Hematopoietic multipotent progenitor cell treated with erythropoietin and hydrocortisone succinate and interleukin-3 and kit ligand, for 8 days (in vitro differentiated cells): ENCODE results near the gene TMEM120B.
"Not testable (repeated sequence)": the region's sequence is repeated elsewhere in the genome, so short reads cannot be mapped to it uniquely, and the experiment has no call there.

Experiments used
- DNase-seq: peaks from one replicate; pipeline ENCODE4 v3.0.0-alpha.2; 2015

TMEM120B gene

DNA sequence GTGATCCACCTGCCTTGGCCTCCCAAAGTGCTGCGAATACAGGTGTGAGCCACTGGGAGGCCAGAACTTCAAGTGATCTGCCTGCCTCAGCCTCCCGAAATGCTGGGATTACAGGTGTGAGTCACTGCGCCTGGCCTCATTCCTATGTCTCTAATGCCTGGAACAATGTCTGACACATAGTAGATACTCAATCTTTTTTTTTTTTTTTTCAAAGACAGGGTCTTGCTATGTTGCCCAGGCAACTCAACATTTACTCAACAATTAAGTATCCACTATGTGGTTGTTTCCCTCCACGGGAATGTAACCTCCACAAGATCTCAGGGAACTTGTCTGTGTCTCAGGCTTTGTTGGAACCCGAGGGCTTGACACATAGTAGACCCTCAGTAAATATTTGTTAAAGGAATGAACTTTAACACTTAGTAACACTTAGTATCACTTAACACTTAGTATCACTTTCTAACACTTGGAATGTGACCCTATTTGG lies 3.0 kb upstream of the TMEM120B start:
- no peak for DNase-seq

DNA sequence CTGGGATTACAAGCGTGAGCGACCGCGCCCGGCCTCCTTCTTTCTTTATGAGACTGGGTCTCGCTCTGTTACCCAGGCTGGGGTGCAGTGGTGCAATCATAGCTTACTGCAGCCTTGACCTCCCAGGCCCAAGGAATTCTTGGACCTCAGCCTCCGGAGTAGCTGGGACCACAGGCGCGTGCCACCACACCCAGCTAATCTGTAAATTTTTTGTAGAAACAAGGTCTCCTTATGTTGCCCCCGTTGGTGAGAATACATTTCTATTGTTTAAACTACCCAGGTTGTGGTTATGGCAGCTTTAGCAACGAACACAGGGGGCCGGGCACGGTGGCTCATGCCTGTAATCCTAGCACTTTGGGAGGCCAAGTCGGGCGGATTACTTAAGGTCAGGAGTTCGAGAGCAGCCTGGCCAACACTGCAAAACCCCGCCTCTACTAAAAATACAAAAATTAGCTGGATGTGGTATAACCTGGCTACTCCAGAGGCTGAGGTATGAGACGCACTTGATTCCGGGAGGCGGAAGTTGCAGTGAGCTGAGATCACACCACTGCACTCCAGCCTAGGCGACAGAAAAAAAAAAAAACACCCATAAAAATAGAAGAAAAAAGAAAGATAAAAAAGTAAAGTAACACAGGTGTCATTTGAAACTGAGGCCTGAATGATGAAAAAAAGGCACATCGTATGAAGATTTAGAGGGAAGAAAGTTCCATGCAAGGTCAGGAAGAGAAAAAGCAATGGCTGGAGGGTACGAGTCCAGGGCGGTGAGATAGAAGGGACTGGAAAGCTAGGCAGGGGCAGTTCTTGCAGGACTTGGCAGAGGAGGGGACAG lies 977 bp upstream of the TMEM120B start:
- DNase-seq: no peak

DNA sequence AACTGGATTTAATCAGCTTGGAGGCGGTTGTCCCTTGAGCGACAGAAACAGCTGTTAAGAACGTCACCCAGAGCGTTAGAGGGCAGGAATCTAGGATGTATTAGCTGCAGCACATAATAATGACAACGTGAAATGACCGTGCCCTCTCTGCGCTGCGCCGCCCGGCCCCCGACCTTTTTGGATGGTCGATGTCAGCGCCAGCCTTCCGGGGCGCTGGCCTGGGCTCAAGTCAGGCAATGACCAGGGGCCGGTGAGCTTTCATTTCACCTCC lies 427 bp upstream of the TMEM120B start:
- peak; percentile 85 for DNase-seq

DNA sequence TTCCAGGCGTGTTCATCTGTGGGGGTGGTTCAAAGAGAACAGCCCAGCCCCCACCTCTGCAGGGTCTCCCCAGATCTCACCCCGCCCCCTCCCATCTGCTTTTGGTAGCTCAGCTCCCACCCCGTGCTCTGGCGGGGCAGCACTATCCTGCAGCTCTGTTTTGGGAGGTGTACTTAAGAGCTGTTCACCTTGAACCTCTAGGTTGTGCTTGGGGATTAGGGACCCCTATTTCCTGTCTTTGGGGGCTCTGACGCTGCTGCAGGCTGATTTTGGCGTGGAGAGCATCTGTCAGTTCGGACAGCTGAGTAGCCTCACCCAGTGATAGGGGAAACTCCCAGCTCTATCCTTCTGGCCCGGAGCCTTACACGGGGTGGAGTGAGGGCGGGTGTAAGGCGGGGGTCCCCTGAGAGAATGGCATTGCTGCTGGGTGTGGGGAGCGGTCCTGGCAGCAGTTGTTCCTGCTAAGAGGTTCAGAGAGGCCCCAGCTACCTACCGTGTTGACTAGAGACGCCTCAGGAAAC lies 765 bp downstream of the TMEM120B start:
- peak; percentile 68 for DNase-seq

DNA sequence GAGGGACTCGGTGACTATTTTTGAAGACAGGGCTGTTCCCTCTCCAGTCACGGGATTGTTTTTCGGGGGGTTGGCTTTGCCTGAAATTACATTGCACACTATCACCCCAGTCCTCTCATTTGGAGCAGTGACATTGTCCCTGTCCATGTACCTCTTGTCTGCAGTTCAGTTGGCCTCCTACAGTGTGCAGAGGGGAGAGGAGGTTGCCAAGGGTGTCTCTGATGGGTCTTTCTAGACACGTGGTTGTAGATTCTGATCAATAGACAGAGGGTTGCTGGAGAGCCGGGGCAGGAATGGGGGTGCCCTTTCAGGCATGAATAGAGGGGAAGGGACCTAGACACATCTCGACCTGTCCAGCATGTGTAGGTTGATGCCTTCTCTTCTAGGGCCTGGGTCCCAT lies 1.2 kb downstream of the TMEM120B start:
- DNase-seq: peak; percentile 55

DNA sequence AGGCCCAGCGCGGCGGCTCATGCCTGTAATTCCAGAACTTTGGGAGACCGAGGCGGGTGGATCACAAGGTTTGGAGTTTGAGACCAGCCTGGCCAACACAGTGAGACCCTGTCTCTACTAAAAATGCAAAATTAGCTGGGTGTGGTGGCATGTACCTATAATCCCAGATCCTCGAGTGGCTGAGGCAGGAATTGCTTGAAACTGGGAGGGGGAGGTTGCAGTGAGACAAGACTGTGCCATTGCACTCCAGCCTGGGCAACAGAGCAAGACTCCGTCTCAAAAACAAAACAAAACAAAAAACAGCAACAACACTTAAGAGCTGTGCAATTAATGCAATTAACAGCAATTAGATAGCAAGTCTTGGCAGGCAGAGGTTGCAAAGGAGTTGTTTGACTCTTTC lies 2.5 kb downstream of the TMEM120B start:
- not testable (repeated sequence) for DNase-seq

DNA sequence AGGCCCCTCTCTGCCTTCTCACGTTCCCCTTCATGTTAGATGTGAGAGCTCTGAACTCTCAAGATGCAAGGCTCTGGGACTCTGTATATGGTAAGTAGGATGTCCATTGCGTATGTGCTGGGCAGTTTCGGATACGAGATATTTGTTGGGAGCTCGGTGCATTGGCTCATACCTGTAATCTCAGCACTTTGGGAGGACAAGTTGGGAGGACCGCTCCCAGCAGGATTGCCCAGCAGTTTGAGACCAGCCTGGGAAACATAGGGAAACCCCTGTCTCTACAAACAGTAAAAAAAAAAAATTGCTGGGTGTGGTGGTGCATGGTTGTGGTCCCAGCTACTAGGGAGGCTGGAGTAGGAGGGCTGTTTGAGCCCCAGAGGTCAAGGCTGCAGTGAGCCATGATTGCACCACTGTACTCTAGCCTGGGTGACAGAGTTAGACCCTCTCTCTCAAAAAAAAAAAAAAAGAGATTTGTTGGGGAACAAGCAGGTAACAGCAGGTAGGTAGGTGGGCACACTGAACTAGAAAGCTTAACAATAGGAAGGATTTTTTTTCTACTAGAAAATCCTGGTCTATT lies 3.4 kb downstream of the TMEM120B start:
- DNase-seq: no peak

DNA sequence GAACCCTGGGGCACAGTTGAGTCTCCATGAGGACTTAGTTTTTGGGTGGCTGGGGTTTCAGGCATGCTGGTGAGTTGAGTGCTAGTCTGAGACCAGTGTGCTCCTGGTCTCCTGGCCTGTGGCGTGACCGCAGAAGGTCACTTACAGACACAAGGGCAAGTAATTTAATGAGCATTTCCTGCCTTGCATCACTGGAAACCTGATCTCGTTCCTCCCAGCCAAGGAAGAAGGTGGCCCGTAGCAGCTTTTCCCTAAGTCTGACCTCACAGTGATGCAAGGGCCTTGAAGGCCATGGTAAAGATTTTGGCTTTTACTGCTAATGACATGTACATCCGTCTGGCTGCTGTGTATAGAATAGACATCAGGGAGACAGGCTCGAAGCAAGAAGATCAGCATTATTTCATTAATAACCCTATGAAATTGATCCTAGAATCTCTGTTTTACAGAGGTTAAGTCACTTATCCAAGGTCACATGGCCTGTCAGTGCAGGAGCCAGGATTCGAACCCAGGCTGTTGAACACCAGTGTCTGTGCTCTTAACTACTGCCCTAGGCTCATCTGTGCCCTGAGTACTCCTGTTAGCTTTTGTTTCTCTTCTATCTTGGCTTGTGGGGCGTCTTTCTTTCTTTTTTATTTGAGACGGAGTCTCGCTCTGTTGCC lies 4.6 kb downstream of the TMEM120B start:
- no peak for DNase-seq

DNA sequence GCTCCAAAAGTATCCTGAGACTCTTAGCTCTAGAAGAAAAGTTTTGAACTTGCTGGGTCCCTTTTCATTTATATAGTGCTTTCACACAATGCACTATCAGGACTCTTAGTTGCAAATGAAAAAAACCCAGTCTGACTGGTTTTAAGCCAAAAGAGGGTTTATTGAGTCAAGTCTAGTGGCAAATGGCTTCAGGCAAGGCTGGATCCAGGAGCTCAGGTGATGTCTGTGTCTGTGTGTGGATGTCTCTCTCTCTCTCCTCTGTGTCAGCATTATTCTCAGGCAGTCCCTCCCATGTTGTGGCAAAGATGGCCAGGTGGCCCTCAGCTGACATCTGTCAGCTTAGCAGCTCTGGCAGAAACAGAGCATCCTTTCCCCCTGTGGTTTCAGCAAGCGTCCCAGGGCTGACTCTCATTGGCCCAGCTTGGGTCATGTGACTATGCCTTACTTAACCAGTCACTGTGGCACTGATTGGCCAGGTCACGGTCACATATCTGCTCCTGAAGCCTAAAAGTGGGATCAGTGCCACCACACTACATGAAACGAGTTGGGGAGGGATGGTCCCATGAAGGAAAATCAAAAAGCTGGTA lies 6.2 kb downstream of the TMEM120B start:
- no peak for DNase-seq

DNA sequence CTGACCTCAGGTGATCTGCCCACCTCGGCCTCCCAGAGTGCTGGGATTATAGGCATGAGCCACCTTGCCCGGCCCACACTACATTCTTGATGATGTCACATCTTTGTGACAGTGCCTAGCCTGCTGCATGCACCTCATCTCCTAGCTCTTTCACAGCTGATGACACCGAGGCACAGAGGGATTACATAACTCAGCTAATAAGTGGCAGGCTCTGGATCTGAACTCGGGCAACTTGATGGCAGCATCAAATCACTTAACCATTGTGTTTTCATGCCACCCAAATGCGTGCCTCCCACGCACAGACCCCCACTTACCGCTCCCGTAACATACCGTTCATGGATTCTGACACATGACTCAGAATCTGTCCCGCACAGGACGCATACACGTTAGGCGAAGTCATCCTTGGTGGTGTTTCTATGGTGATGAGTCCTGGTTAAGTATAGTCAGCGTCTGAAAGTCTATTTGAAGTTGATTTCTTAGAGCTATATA lies 7.4 kb downstream of the TMEM120B start:
- DNase-seq: no peak

DNA sequence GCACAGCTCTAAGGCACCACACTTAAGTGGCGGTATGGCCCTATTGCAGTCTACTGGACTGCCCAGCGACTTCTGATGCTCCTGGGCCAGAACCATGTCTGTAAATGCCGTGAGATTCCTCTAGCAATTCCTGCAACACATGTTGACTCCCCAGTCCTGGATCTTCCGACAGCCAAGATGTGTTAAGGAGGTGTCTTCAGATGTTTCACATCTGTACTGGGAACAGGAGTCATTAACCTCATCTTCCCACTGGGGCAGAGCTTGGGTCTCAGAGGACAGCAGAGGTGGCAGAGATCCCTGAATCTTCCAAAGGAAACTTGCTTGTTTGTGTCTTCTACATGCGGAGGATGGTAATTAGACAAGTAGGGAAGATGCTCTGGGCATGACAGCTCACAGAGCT lies 8.2 kb downstream of the TMEM120B start:
- no peak for DNase-seq

DNA sequence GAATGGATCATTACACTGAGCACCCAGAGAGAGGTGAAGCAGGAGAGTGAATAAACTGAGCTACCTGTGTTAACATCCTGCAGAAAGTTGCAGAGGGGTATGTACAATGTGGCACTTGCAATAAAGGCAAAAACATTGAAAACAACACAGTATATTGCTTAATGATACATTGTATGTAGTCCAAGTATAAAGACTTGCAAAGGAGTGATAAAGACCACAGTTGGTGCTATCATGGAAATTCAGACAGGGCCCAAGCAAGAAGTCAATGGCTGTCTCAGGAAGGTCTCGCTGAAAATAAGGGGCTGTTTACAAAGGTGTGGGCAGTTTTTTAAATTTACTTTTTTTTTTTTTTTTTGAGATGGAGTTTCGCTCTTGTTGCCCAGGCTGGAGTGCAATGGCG lies 10.0 kb downstream of the TMEM120B start:
- peak; percentile 70 for DNase-seq

DNA sequence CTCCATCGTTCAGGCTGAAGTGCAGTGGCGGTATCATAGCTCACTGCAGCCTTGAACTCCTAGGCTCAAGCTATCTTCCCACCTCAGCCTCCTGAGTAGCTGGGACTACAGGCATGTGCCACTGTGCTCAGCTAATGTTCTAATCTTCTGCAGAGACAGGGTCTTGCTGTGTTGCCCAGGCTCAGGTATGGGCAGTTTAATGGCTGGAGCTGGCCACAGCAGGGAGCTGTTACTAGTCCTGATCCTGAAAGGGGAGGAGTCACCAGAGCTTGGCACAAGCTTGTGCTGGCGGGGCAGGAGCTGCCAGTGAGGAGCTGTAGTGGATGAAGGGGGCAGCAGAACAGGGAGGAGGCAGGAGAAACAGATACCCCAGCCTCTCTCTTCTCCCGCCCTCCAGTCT lies 10.6 kb downstream of the TMEM120B start:
- peak; percentile 49 for DNase-seq

DNA sequence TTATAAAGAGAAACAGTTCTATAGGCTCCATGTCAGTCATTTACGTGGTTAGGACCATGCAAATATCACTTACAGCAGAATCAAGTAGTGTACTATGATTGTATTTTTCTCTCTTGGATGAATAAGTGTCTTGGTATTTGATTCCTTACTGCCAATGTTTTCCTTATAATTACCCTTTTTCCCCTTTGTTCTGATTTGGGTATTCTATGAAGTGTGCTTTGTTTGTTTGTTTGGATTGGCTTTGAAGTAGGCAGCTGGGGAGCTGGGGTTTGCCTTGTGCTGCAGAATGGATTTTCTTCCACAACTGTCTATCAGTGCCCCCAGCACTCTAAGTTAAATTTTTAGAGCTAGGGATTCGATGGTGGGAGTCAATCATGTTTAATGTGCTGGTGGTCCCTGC lies 12.4 kb downstream of the TMEM120B start:
- no peak for DNase-seq

DNA sequence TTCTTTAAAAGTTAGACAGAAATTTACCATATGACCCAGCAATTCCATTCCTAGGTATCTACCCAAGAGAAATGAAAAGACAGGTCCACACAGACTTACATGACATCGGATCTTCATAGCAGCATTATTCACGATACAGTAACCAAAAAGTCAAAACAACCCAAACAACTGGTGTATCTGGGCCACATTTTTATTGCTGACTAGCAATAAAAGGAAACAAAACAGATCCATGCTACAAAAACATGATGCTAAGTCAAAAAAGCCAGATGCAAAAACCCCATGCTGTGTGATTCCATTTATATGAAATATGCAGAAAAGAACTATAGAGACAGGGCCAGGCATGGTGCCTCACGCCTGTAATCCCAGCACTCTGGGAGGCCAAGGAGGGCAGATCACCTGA lies 12.9 kb downstream of the TMEM120B start:
- DNase-seq: no peak

DNA sequence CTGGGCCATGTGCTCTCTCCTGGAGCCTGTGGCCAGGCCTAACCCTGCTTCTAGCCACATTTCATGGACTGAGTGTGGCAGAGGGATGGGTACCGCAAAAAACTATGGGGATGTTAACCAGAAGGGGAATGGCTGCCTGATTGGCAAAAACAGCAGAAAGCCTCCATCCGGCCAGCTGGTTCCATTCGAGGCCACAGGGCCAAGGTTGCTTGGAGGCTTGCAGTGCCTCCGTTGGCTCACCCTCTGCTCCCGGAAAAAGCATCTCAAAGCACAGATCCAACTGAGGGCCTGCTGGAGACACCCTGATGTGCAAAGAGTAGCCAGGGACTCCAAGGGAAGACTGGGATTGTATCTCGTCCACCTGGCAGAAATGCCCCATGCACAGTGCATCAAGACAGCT lies 16.5 kb downstream of the TMEM120B start:
- DNase-seq: no peak

DNA sequence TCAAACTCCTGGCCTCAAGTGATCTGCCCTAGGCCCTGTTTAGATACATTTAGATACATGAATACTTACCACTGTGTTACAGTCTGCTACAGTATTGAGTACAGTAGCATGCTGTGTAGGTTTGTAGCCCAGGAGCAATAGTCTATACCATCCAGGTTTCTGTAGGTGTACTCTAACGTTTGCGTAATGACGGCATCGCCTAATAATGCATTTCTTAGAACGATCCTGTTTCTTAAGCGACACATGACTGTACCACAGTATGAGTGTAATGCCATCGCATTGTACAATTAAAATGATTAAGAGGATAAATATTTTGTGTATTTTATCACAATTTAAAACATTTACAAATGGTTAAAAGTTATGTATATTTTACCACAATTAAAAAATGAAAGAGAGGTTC lies 18.9 kb downstream of the TMEM120B start:
- DNase-seq: no peak

DNA sequence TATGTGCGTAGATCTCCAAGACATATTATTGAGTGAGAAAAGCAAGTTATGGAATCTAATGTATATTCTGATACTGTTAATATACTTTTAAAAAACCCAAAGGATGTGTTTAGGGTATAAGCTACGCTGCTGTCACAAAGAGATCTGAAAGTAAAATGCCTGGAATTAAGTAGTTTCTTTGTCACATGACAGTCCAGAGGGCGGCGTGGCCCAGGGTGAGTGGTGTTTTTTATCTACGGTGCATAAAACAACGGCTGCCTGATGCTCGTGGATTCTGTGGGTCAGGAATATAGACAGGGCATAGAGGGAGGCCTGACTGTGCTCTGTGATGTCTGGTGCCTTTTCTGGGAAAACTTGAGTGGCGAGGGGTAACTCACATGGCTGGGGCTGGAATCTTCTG lies 21.3 kb downstream of the TMEM120B start:
- peak; percentile 47 for DNase-seq

DNA sequence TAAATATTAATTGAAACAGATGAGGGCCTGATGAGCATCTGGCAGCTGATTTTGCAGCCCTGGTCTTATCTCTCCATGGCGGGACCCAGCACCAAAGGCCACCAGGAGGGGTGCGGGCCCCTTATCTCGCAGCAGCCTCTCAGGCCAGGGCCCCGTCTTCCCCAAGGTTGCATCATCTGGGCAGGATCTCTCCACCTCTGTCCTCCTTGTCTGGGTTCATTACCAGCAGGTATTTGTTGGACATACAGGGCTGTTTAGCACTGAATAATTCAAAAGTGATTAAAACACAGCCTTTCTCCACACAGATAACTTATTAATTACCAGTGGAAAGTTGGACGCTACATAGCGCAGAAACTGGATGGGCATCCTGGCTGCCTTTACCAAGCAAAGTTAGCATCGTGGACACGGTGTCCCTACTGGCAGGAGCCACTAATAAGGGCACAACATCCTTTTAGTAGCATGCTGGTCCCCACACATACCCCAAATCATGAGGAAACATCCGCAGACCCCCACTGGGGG lies 25.8 kb downstream of the TMEM120B start:
- peak; percentile 95 for DNase-seq

DNA sequence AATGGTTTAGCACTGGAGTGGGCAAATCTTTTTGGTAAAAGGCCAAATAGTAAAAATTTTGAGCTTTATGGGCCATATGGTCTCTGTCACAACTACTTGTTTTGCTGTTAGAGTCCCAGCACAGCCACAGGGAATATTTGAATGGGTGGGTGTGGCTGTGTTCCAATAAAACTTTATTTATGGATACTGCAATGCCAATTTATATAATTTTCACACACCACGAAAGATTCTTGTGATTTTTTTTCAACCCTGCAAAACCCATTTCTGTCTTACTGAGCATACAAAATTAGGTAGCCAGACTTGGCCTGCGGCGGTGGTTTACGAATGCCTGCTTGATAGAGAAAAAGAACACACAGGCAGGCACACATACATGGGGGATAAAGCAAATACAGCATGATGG lies 28.3 kb downstream of the TMEM120B start:
- no peak for DNase-seq

DNA sequence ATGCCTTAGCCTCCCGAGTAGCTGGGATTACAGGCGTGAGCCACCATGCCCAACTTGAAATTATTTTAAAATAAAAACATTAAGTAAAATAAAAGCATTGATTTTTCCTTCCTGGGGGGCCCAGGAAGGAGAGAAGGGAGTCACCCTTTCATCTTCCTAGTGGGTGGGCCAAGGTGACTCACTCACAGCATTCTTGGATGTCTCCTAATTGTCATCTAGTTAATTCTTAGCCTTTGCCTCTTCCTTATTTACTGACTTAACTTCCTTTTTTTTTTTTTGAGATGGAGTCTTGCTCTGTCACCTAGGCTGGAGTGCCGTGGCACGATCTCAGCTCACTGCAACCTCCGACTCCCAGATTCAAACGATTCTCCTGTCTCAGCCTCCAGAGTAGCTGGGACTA lies 29.2 kb downstream of the TMEM120B start:
- no peak for DNase-seq

DNA sequence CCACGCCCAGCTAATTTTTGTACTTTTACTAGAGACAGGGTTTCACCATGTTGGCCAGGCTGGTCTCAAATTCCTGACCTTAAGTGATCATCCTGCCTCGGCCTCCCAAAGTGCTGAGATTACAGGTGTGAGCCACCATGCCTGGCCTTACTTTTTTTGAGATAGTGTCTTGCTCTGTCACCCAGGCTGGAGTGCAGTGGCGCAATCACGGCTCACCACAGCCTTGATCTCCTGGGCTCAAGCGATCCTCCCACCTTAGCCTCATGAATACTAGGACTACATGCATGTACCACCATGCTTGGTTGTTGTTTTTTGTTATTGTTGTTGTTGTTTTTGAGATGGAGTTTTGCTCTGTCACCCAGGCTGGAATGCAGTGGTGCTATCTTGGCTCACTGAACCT lies 33.0 kb downstream of the TMEM120B start:
- not testable (repeated sequence) for DNase-seq

DNA sequence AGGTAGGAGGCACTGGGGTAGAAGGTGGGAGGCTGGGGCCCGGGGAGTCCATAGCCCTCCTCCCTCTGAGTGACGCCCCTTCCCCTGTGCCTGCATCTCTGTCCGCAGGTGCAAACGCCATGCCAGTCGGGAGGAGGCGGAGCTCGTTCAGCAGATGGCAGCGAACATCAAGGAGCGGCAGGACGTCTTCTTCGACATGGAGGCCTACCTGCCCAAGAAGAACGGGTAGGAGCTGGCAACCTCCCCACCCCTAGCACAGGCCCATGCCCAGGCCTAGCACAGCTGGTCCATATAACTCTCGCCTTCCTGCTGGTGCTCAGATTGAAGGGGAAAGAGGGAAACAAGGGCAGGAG lies 35.6 kb downstream of the TMEM120B start:
- no peak for DNase-seq
